HG02970 (cell line): ENCODE data around the gene RASAL1.
"Not testable (repeated sequence)": the region's sequence is repeated elsewhere in the genome, so short reads cannot be mapped to it uniquely, and the experiment has no call there.

Experiments
- ATAC-seq: cut with Tn5 transposase; IDR thresholded peaks from one replicate; pipeline ENCODE4 v1.9.1; 2021; ENCODE audit warnings: mild to moderate bottlenecking, moderate library complexity, moderate number of reproducible peaks; ENCODE audit not compliant: unreplicated experiment, low FRiP score

The RASAL1 gene

DNA sequence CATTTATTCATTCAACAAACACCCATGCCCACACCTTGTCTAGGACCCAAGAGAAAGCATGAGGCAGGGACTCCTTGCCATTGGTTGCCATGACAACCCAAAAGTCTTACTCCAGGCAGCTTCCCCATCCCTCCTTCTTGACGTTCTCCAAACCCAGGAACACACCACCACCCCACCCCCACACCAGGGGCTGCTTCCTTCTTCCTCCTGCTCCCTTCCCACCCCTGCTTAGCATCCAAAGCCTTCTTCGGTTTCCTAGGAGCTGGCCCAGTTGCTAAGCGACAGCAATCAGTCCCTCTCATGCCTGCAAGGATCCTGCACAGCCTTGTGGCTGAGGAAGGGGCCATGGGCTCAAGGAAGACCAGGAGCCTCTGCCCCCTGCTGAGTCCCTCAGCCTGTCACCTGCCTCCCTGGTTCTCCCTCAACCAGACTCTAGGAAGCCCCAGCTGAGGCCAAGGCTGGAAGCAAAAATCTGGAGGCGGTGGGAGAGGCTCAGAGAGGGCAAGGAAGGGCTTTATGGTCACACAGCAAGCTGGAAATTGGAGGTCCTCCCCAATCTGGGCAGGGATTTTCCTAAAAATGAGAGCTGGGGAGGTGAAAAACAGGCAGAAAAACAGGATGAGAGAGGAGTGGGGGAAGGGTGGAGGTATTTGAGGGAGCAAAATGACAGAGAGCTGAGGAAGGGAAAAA is 15.4 kb downstream of the RASAL1 start:
- no peak for ATAC-seq

DNA sequence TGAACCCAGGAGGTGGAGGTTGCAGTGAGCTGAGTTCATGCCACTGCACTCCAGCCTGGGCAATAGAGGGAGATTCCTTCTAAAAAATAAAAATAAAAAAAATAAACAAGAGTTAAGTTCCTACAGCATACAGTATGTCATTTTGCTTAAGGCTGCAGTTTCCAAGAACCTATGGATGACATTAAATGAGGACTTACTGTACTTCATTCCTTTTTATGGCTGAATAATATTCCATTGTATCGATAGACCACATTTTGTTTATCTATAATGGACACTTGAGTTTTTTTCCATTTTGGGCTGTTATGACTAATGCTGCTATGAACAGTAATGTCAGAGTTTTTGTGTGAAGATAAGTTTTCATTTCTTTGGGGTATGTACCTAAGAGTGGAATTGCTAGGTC is 17.4 kb downstream of the RASAL1 start:
- no peak for ATAC-seq

GRCh38 chr12:113117684-113118083 is 17.9 kb downstream of the RASAL1 start:
- ATAC-seq, result not testable (repeated sequence)

GRCh38 chr12:113116875-113117274 is 18.7 kb downstream of the RASAL1 start:
- ATAC-seq, result no peak

DNA sequence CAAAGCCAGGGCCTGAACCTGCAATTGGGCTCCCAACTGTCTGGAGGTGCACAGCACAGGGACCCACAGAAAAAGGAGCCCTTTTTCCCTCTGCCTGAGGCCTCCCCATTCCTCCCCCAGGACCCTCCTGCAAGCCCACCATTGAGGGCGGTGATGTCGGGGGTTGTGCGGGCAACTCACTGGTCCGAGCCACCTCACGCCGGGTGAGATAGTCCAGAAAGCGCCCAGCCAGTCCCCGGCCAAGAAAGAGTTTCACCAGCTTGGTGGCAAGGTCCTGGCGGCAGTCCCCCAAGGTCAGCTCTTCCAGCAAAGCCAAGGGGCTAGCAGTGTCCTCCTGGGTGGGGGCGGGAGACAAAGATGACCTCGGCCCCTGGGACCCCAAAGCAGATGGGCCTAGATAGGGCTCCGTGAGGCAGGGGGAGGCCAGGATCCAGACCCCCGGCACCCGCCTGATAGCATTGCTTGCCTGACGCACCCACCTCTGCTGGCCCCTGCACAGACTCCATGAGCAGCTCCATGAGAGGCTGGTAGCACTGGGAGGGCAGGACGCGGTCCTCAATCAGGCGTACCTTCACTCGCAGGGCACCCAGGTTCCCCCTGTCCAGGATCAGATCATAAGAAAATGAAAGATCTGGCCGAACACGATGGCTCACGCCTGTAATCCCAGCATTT is 20.0 kb downstream of the RASAL1 start:
- no peak for ATAC-seq

- no peak for ATAC-seq
Measured at GRCh38 chr12:113114447-113115178, 20.9 kb downstream of the RASAL1 start.

- no peak for ATAC-seq
Measured at GRCh38 chr12:113113397-113113796, 22.2 kb downstream of the RASAL1 start.

GRCh38 chr12:113112043-113112899 is 23.3 kb downstream of the RASAL1 start:
- no peak for ATAC-seq

DNA sequence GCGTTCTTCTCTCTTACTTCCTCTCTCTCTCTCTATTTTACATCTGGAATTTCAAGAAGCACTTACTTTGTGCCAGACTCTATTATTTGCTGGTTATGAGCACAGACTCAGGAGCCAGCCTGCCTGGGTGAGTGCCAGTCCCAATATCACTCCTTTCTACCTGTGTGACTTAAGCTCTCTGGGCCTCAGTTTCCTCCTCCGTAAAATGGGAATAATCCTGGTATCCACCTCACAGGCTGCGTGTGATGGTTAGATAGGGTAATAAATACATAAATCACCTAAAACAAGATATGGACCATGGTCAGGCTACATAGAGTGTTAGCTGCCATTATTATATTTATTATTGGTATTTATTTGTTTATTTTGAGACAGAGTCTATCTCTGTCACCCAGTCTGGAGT is 24.3 kb downstream of the RASAL1 start:
- no peak for ATAC-seq

DNA sequence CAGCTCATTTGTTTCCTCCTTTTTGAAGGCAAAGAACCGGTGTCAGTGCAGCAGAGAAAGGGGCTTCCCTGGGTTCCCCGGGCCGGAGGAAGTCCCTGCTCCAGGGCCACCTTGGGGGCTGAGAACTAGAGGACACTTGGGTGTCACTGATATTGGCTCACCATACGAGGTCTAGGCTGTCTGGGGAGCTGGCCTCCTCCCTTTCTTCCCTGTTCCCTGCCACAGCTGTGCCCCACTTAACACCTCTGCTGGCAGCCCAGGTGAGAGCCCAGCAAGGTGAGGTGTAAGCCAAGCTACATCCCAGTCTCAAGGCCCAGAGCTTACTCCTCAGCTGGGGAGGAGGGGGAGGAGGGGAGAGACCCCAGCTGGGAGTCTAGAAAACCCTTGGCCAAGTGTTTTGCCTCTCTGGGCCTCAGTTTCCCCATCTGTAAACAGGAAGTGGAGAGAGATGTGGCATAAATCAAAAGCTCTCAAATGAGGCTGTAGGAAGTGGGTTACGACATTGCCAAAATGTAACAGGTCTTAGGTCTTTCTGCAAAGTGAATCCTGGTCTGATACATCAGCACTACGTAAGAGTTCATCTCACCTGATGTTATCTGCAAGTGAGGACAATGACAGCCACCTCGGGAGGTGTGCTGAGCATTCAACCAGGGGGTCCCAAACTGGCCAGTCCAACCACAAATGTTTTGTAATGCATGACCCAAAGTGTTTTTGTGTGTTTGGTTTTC is 25.5 kb downstream of the RASAL1 start:
- ATAC-seq, result no peak

DNA sequence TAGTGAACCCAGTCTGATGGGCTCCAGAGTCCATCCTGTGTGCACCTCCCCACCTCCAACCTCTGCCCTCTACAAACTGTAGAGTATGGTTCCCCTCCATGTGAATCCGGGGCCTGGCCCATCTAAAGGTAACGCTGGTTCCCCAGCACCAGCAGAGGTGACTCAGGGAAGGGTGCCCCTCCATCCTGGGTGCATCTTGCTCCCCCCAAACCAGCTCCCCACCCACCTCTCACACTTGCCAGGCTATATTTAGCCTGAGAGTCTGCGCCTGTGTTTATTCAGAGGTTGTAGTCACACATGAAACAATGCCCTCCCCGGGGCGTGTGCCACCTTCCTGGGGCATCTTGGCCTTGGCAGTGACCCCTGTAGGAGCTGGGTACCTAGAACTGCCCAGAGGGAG is 26.2 kb downstream of the RASAL1 start:
- ATAC-seq, result no peak

- no peak for ATAC-seq
Measured at GRCh38 chr12:113108308-113108707, 27.3 kb downstream of the RASAL1 start.

DNA sequence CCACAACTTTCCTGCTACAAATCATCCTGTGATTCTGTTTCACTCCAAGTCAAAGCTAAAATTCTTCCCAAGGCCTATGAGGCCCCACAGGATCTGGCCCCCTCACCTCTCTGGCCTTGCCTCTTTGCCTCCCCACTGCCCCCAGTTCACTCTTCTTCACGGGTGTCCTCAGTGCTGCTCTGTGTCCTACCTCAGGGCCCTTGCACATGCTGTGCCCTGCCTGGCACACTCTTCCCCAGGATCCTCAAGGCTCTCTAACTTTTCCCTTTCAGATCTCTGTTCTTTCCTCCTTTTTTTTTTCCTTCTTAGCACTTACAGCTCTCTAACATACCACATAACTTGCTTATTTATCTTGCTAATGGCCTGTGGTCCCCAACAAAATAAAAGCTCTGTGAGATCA is 29.2 kb downstream of the RASAL1 start:
- no peak for ATAC-seq

DNA sequence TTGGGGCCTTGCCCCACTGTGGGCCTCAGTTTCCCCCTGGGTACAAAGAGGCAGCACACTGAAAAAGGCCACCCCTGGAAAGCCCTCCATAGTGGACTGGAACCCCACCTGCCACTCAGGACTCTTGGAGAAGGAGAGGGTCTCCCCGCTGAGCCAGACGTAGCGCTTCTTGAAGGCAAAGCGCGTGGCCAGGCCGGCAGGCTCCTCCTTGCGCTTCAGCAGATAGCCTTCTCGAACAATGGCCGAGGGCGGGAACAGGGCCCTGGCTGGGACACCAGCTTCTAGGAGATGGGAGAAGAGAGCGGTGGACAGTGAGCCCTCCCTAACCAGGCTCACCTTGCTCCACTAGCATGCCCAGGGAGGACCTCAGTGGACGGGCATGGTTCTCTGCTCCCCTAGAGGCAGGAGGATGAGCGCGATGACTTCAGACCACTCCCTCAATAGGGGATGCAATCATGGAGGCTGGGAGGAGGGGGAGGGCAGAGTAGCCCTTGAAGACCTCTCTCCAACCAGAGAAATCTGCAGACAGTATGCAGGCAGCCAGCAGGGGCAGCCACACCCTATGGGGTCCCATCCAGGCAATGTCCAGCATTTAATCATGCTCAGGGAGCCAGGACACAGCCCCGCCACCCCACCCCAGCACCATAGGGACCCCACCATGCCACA is 29.8 kb downstream of the RASAL1 start:
- ATAC-seq, result no peak

DNA sequence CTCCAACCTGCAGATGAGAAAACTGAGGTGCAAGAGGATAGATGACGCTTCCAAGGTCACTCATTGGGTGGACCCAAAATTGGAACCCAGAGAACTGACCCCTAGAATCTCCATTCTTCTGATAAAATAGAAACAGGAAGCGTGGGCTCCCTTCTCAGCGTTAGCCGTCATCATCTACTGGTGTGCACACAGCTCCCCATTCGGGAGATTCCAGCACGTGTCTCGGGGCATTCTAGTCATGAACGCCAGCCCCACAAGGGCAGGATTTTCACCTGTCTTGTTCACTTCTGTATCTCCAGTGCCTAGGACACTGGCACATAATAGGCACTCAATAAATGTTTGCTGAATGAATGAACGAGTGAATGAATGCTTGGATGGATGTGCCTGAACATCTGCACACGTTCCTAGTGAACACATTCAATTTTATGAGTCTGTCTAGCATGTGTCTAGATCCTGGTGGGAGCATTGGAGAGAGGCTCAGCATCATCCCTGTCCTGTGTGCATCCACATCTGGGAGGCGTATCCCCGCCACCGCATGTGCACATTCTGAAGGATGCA is 30.5 kb downstream of the RASAL1 start:
- ATAC-seq, result no peak

GRCh38 chr12:113103756-113104450 is 31.7 kb downstream of the RASAL1 start:
- ATAC-seq, result no peak

GRCh38 chr12:113102811-113103210 is 32.8 kb downstream of the RASAL1 start:
- ATAC-seq, result no peak

DNA sequence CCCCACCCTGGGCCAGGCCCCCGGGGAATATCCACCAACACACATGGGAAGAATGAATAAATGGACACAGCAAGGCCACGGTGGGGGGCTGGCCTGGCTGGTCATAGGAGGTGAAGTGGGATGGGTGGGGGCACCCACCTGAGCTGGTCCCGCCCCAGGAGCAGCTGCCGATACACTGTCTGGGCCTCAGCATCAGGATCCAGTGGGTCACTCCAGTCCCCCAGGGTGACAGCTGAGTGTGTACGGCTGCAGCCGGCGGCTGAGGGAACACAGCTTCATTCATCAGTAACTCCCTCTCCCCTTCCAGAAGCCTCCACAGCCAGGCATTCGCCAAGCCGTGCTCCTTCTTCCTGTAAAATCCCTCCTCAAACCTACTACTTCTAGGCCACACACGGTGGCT is 33.8 kb downstream of the RASAL1 start:
- ATAC-seq, result no peak

GRCh38 chr12:113099764-113100163 is 35.8 kb downstream of the RASAL1 start:
- no peak for ATAC-seq
